GM19035 (cell line): Measurements from ENCODE around the gene FICD.

Experiments
- ATAC-seq: cut with Tn5 transposase; IDR thresholded peaks from one replicate; pipeline ENCODE4 v1.9.1; 2021; ENCODE audit not compliant: unreplicated experiment

FICD gene

GRCh38 chr12:108565146-108565545, 50.1 kb downstream of the FICD start:
- ATAC-seq, result no peak

DNA sequence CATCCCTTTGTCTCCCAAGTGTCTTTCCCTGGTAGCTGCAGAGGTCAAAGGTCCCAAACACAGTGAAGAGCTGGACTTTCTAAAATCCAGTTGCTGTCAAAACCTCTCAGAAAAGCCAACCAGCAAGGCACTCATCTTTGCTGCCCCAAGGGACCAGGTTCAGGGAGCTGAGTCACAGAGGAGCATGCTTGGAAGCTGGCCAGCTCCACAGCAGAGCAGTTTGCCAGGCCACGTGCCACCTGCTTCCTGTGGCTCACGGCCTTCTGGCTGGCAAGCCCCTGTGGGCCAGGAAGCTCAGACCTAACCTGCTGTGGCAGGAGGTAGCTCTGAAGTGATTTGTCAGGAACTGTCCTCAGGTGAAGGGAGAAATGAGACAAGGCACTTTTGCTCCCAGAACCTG, 50.9 kb downstream of the FICD start:
- ATAC-seq, result no peak

GRCh38 chr12:108566452-108566851, 51.4 kb downstream of the FICD start:
- ATAC-seq, result no peak

DNA sequence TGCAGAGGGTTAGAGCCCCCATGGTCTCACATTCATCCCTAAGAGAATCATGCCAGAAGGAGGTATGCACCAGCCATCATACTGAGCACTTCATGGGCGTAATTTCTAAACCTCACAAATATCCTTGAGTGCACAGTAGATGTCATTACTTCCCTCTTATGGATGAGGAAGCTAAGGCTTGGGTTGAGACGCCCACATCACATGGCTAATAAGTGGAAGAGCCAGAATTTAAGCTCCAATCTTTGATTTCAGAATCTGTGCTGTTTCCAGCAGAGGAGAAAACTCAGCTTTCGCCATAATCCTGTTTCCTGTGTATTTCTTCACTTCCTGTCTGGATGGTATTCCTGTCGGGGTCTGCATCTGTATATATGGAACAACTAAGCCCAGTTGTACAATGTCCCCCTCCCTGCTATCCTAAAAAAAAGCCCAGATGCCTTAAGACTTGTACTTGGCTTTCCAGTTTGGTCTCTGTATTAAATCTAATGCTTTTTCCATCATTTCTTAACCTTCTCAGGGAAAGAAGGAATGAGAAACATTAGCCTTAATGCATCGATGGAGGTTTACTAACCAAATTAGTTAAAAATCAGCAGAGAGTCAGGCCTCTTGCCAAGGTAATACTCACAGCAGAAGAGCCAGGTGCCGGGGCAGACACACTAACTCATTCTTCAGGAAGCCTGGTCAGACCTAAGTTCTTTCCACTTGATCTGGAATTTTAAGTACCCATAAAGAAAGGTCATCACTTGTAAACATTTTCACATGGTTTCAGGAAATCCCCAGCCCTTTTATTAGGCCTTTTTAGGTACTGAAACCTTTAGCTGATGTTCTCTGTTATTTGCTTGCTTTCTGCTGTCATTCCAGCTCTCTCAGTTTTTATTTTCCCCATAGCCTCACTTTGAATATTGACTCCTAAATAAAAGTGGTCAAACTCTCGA, 52.6 kb downstream of the FICD start:
- ATAC-seq, result no peak

DNA sequence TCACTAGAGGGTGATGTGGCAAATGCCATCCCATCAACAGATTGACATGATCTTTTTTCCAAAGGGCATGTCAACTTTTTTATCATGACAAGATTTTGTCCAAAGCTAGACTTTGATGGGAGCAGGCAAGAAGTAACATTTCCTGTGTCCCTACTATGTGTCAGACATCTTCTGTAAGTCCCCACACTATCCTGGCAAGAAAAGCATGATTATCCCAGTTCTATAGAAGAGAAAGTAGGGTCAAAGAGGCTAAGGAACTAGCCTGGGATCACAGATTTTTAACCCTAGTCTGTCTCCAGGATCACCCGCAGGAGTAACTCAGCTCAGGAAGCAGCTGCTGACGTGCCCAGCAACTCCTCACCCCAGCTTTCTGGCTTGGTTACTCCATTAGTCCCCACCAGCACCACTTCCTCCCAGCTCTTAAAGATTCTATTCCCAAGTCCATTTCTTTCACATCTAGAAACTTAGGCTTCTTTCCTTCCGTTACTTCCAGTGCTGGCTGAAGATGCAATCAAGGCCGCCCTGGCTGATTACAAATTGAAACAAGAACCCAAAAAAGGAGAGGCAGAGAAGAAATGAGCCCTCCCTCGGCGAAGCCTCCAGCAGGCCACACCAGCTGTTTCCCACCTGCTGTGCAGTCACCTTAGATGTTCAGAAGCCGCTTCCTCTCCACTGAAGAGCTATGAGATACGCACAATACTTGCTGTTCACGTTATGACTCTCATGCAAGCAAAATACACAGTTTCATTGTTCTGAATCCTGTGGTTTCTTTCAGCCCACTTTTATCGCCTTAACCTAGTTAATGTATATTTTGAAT, 53.5 kb downstream of the FICD start:
- ATAC-seq, result peak; percentile 71
